HG03045 (cell line): Measurements from ENCODE around the gene FOXM1.

Source experiments
- ATAC-seq: cut with Tn5 transposase; IDR thresholded peaks from one replicate; pipeline ENCODE4 v1.9.1; 2021; ENCODE audit warnings: mild to moderate bottlenecking, moderate library complexity; ENCODE audit not compliant: unreplicated experiment

The FOXM1 gene

GRCh38 chr12:2811801-2812200 lies 65.2 kb downstream of the FOXM1 start:
- ATAC-seq, result no peak
